Mucosa of rectum (tissue), 2 donors: Measurements from ENCODE around the gene TSPAN18.

Experiments
- H3K27ac ChIP-seq, 2 donors: one replicate each; pipeline ENCODE4 v1.7.0; 2013; ENCODE audit warnings: inconsistent platforms in 2 of 2, low read depth in 2 of 2, low read length in 2 of 2
- H3K27me3 ChIP-seq, 2 donors: one replicate each; pipeline ENCODE4 v1.7.0; 2013; ENCODE audit warnings: low read length in 2 of 2; ENCODE audit not compliant: control insufficient read depth in 2 of 2, insufficient read depth in 2 of 2
- H3K36me3 ChIP-seq, 2 donors: one replicate each; pipeline ENCODE4 v1.7.0; 2013; ENCODE audit warnings: low read length in 2 of 2; ENCODE audit not compliant: control insufficient read depth in 2 of 2, insufficient read depth in 2 of 2
- H3K4me1 ChIP-seq, 2 donors: one replicate each; pipeline ENCODE4 v1.7.0; 2013; ENCODE audit warnings: low read length in 2 of 2, mild to moderate bottlenecking in 1 of 2; ENCODE audit not compliant: control insufficient read depth in 2 of 2, insufficient read depth in 2 of 2
- H3K4me3 ChIP-seq, 2 donors: one replicate each; pipeline ENCODE4 v1.7.0; 2013; ENCODE audit warnings: low read length in 2 of 2
- H3K9ac ChIP-seq, 2 donors: one replicate each; pipeline ENCODE4 v1.7.0; 2013; ENCODE audit warnings: low read length in 2 of 2, low read depth in 1 of 2, mild to moderate bottlenecking in 1 of 2
- H3K9me3 ChIP-seq, 2 donors: one replicate each; pipeline ENCODE4 v1.7.0; 2013; ENCODE audit warnings: low read length in 2 of 2; ENCODE audit not compliant: control insufficient read depth in 2 of 2
- donor health status: healthy.
- donor health status: Normal muscosa, but diverticular disease.

Gene TSPAN18

DNA sequence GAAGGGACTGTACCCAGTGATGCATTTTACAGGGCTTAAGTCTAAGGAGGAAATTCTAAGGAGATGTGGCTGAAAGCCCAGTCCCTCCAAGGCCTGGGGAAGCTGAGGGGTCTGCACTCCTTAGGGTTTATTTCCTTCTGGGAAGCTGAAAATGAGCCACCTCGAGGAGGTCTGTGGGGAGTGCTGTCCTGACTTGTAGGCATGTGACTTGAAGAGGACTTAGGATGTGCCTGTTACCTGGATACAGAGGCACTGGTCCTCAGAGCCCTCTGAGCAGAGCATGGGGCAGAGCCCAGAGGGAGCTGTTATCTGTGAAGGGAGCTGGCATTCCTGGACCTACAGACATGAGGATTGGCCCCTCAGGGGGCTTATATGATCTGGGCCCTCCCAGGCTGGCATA, 146.8 kb downstream of the TSPAN18 start:
- H3K4me3 ChIP-seq, result no peak overlapping the region
- H3K4me1 ChIP-seq, result no peaks in the 10 kb centered on the region
- H3K9me3 ChIP-seq, result no peaks in the 10 kb centered on the region
- no peak overlapping the region for H3K9ac ChIP-seq
- no peak overlapping the region for H3K27ac ChIP-seq
- peaks cover 2 to 9% of the 10 kb centered on the region in 2 donors for H3K27me3 ChIP-seq
- H3K36me3 ChIP-seq, result no peaks in the 10 kb centered on the region

DNA sequence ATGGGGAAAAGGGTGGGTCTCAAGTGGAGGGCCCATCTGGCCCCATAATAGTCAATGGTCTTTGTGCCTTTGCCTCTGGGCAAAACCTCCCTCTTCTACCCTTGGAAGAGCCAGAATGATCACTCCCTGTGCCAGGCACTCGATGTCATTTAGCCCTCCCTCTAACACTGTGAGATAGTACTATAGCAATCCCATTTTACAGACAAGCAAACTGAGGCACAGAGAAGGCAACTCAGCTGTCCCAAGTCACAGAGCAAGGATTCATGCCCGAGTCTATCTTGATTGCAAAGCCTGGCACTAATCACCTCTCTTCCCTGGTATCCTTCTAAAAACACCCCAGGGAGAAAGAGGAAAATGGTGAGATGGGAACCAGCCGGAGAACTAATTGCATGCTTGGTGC, 147.5 kb downstream of the TSPAN18 start:
- Histone ChIP-seq H3K4me1 (no peaks in the 10 kb centered on the region), H3K27ac (no peak overlapping the region), H3K9ac (no peak overlapping the region), H3K9me3 (no peaks in the 10 kb centered on the region), H3K36me3 (no peaks in the 10 kb centered on the region), H3K27me3 (peaks cover 2 to 9% of the 10 kb centered on the region in 2 donors), H3K4me3 (no peak overlapping the region)

DNA sequence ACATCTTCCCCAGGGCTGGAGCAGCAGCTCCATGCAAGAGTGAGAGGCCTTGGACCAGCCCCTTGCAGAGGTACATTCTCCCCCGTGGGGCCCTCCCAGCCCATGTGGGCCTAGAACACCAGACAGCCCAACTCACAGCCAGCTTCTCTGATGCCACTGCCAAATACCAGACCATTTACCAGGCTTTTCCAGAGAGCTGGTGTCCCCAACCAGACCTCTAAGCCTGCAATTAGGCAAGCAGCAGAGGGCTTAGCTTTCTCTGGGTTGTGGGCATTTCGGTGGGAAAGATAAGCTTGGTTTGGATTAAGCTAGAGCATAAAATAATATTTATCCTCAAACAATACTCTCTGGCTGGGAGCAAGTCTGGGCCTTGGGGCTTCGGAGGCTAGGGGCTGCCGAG, 148.3 kb downstream of the TSPAN18 start:
- Histone ChIP-seq H3K36me3 (no peaks in the 10 kb centered on the region), H3K27ac (no peak overlapping the region), H3K27me3 (peaks cover 2 to 9% of the 10 kb centered on the region in 2 donors), H3K9me3 (no peaks in the 10 kb centered on the region), H3K4me1 (no peaks in the 10 kb centered on the region), H3K9ac (no peak overlapping the region), H3K4me3 (no peak overlapping the region)

DNA sequence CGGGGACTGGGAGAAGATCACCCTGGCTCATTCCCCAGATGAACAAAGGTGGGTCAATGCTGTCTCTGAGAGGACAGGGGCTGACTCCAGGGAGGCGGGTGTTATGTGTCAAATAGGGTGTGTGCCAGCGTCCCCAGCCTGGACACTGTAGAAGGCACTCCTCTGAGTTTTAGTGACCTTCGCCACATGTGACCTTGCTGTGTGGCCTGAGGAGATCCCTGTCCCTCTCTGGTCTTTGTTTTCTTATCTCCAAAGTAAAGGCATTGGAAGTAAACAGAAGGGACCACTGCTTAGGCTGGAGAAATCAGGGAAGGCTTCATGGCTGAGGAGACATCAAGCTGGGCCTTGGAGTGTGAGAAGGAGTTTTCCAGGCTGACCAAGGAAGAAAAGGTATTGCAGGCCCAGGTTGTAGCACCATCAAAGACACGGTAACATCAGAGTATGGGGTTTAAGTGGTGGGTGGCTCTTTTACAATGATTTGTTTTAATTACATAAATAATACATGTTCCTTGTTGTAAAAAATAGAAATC, 149.5 kb downstream of the TSPAN18 start:
- H3K9ac ChIP-seq, result no peak overlapping the region
- no peak overlapping the region for H3K4me3 ChIP-seq
- H3K27ac ChIP-seq, result no peak overlapping the region
- no peaks in the 10 kb centered on the region for H3K9me3 ChIP-seq
- H3K4me1 ChIP-seq, result no peaks in the 10 kb centered on the region
- no peaks in the 10 kb centered on the region for H3K36me3 ChIP-seq
- peaks cover 2 to 9% of the 10 kb centered on the region in 2 donors for H3K27me3 ChIP-seq

DNA sequence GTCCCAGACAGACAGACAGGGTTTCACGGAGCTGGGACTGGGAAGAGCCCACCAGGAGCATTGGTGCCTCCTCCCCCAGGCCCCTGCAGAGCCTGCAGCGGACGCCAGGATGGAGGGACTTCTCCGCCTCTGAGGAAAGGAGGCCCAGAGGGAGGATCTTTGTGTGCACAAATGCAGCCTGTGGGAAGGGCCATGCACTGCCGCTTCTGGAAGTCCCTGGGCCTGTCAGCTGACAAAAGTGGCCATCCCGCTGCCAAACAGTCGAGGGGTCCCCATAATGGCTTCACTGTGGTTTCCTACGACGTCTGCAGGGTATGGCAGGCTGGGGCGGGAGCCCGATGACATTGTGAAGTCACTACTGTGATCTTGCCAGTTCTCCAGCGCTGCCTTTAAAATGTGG, 150.1 kb downstream of the TSPAN18 start:
- peaks cover 2 to 11% of the 10 kb centered on the region in 2 donors for H3K27me3 ChIP-seq
- H3K36me3 ChIP-seq, result no peaks in the 10 kb centered on the region
- H3K4me3 ChIP-seq, result no peak overlapping the region
- H3K27ac ChIP-seq, result no peak overlapping the region
- H3K4me1 ChIP-seq, result no peaks in the 10 kb centered on the region
- no peaks in the 10 kb centered on the region for H3K9me3 ChIP-seq
- H3K9ac ChIP-seq, result no peak overlapping the region

DNA sequence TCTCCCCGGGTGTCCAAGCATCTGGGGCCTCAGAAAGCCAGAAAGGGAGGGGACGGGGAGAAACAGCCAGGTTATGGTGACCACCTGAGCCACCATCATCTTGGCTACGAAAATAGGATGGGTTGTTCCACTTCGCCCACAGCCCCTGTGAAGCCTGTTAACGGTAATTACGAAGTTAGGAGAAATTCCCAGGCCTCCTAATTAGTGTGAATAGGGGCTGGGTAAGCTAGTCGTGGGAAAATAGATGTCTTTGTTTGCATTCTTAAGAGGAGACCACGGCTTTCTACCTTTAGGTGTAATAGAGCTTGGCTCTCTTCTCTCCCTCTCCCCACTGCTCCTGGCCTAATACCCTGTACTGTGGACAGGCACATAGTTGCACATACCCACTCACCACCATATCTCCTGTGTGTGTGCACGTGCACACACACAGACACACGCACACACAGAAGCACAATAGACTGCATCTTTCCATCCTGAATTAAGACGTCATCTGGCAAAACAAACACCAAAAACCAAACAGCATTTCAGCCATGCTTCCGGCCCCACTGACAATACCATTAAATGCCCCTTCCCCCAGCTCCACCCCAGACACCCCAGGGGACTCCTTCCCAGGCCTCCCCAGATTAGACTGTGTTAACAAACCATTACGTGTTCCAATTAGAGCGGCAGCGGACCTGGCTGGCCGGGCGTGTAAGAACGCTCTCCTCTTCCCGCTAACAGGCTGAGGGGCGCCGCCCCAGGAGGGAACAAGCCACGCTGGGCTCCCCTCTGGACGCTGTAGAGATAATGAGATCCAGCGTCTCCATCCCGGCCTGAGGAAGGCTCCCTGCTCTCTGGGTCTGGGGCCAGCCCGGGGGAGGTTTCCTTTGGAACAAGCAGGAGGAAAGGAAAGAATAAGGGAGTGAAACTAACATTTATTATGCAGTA, 151.1 kb downstream of the TSPAN18 start:
- no peak overlapping the region for H3K4me3 ChIP-seq
- peaks cover 0 to 11% of the 10 kb centered on the region in 2 donors for H3K27me3 ChIP-seq
- H3K9ac ChIP-seq, result no peak overlapping the region
- H3K4me1 ChIP-seq, result peaks cover 0 to 3% of the 10 kb centered on the region in 2 donors
- H3K36me3 ChIP-seq, result no peaks in the 10 kb centered on the region
- H3K9me3 ChIP-seq, result no peaks in the 10 kb centered on the region
- H3K27ac ChIP-seq, result no peak overlapping the region

DNA sequence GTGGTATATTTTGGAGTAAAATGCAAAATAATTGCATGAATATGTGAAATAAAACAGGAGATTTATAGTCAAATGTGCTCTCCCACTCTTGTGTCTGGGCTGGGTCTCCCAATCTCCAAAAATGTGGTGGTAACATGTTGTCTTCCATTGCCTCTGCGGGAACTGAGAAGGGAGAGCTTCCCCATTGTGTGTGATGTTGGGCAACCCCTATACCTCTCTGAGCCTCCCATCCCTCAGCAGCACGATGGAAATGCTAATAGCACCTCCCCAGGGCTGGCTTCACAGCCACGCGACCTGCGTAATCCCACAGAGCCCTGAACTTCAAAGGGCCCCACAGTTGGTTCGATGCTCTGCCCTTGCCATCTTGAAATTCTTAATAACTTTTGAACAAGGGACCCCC, 151.9 kb downstream of the TSPAN18 start:
- H3K36me3 ChIP-seq, result no peaks in the 10 kb centered on the region
- peaks cover 0 to 3% of the 10 kb centered on the region in 2 donors for H3K4me1 ChIP-seq
- H3K27me3 ChIP-seq, result peaks cover 0 to 11% of the 10 kb centered on the region in 2 donors
- no peak overlapping the region for H3K4me3 ChIP-seq
- no peaks in the 10 kb centered on the region for H3K9me3 ChIP-seq
- H3K9ac ChIP-seq, result no peak overlapping the region
- no peak overlapping the region for H3K27ac ChIP-seq

DNA sequence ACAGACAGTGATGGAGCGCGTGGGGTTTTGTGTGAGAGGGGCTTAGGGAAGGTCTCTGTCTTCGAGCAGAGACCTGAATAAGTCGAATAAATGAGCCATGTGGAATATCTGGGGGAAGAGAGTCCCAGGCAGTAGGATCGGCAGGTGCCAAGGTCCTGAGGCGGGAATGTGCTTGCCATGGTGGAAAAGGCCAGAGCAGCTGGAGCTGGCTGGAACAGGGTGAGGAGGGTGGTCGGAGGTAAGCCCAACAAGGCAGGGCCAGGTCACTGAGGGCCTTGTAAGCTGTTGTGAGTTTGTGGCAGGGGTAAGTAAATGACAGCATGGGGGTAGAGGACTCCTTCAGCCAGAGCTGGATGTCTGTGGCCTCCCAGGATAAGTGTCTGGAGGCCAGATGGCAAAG, 152.7 kb downstream of the TSPAN18 start:
- no peaks in the 10 kb centered on the region for H3K9me3 ChIP-seq
- H3K4me3 ChIP-seq, result no peak overlapping the region
- H3K4me1 ChIP-seq, result peaks cover 0 to 5% of the 10 kb centered on the region in 2 donors
- no peak overlapping the region for H3K9ac ChIP-seq
- H3K36me3 ChIP-seq, result no peaks in the 10 kb centered on the region
- H3K27ac ChIP-seq, result no peak overlapping the region
- peaks cover 0 to 11% of the 10 kb centered on the region in 2 donors for H3K27me3 ChIP-seq

DNA sequence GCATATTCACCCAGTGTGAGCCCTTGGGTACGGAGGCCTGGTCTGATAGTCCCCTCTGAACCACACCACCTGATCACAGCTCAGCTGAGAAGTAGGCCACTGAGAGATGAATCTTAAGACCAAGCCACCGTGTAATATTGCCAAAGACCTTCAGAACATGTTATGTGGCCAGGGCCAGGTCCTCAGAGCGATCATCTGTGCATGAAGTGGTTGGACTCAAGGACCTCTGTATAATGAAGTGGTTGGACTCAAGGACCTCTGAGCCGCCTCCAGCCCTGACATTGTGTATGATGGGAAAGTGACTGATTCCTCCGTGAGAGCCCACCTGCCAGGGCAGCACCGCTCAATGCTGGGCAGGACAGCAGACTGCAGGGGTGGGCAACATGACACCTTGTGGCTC, 153.7 kb downstream of the TSPAN18 start:
- no peak overlapping the region for H3K9ac ChIP-seq
- H3K27me3 ChIP-seq, result peaks cover 0 to 11% of the 10 kb centered on the region in 2 donors
- no peak overlapping the region for H3K4me3 ChIP-seq
- no peak overlapping the region for H3K27ac ChIP-seq
- no peaks in the 10 kb centered on the region for H3K36me3 ChIP-seq
- no peaks in the 10 kb centered on the region for H3K9me3 ChIP-seq
- H3K4me1 ChIP-seq, result peaks cover 0 to 7% of the 10 kb centered on the region in 2 donors

DNA sequence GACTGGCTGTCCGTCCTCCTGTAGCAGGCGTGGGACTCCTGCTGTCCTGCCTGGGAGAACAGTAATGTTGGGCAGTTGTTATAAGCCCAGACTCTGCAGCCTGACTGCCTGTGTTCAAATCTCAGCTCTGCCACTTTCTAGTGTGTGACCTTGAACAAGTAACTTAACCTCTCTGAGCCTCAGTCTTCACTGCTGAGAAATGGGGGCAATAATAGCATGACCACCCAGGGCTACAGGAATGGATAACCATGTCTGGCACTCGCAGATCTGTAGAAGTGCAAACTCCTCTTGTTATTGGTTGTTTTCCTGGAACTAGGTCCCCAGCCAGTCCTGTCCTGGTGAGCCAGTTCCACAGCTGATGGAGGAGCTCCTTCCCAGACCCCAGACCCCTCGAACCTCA, 154.2 kb downstream of the TSPAN18 start:
- Histone ChIP-seq H3K27me3 (peaks cover 0 to 11% of the 10 kb centered on the region in 2 donors), H3K9ac (no peak overlapping the region), H3K27ac (no peak overlapping the region), H3K4me3 (no peak overlapping the region), H3K9me3 (no peaks in the 10 kb centered on the region), H3K4me1 (peaks cover 0 to 7% of the 10 kb centered on the region in 2 donors), H3K36me3 (no peaks in the 10 kb centered on the region)
